SK-N-MC (cell line): ENCODE measurements around the gene RARRES1.
"Not testable (repeated sequence)": the region's sequence is repeated elsewhere in the genome, so short reads cannot be mapped to it uniquely, and the experiment has no call there.

Experiments used
- DNase-seq: peaks from one replicate; pipeline ENCODE4 v3.0.0-alpha.2; 2011; ENCODE audit warnings: low read depth, low spot score
- H3K27ac ChIP-seq: fragments of 200-600 bp; sonication (generic); 2 replicates; pipeline ENCODE4 v1.5.1; 2016; ENCODE audit warnings: mixed run types
- H3K36me3 ChIP-seq: fragments of 200-600 bp; sonication (generic); 2 replicates; pipeline ENCODE4 v1.6.1; 2017; ENCODE audit warnings: antibody characterized with exemption, low read length, mixed read lengths; ENCODE audit not compliant: insufficient read depth
- H3K4me3 ChIP-seq: fragments of 200-600 bp; sonication (generic); 2 replicates; pipeline ENCODE4 v1.5.1; 2016
- H3K9ac ChIP-seq: fragments of 200-600 bp; sonication (generic); 2 replicates; pipeline ENCODE4 v1.8.0; 2017; ENCODE audit warnings: mixed run types, mixed read lengths; ENCODE audit not compliant: insufficient read length
- H3K9me3 ChIP-seq: fragments of 200-600 bp; sonication (generic); 2 replicates; pipeline ENCODE4 v1.6.1; 2017; ENCODE audit warnings: low read depth, mild to moderate bottlenecking, antibody characterized with exemption, low read length, moderate library complexity, mixed read lengths
- EZH2 ChIP-seq: fragments of 200-600 bp; sonication (generic); IDR thresholded peaks from one replicate; pipeline ENCODE4 v1.6.1; 2017; ENCODE audit warnings: antibody characterized with exemption
- FOXP2 ChIP-seq: optimal IDR thresholded peaks from 2 replicates; pipeline ENCODE3; 2011; ENCODE audit warnings: mild to moderate bottlenecking, moderate library complexity; ENCODE audit not compliant: insufficient read depth; ENCODE audit errors: extremely low read length, control extremely low read depth
- POLR2AphosphoS5 ChIP-seq: IDR thresholded peaks from 2 replicates; pipeline ENCODE4 v1.6.1; 2012; ENCODE audit warnings: mild to moderate bottlenecking, low read depth, low read length, borderline replicate concordance

RARRES1 gene

GRCh38 chr3:158700559-158700958 lies 31.7 kb downstream of the RARRES1 start:
- no peak overlapping the region for H3K9ac ChIP-seq
- no peak overlapping the region for H3K27ac ChIP-seq
- DNase-seq: no peak
- H3K36me3 ChIP-seq: no peaks in the 10 kb centered on the region; the same call in 1 of the 2 replicates
- H3K4me3 ChIP-seq: no peak overlapping the region
- no peaks in the 10 kb centered on the region for H3K9me3 ChIP-seq
- TF ChIP-seq EZH2: no peak
- TF ChIP-seq POLR2AphosphoS5: no peak
- TF ChIP-seq FOXP2: no peak

- H3K9ac ChIP-seq: no peak overlapping the region
- H3K4me3 ChIP-seq: no peak overlapping the region
- peaks cover 23% of the 10 kb centered on the region for H3K36me3 ChIP-seq
- no peak for TF ChIP-seq EZH2
- no peak for TF ChIP-seq POLR2AphosphoS5
- no peak for TF ChIP-seq FOXP2
- no peaks in the 10 kb centered on the region for H3K9me3 ChIP-seq
- DNase-seq: no peak
- no peak overlapping the region for H3K27ac ChIP-seq
Measured at GRCh38 chr3:158696618-158697017, 35.6 kb downstream of the RARRES1 start.

- not testable (repeated sequence) for DNase-seq, H3K4me3 ChIP-seq, H3K9ac ChIP-seq, H3K9me3 ChIP-seq, H3K27ac ChIP-seq
- H3K36me3 ChIP-seq: peaks cover 37% of the 10 kb centered on the region
Measured at GRCh38 chr3:158693866-158694456, 38.3 kb downstream of the RARRES1 start.

GRCh38 chr3:158685159-158685558 lies 47.1 kb downstream of the RARRES1 start:
- H3K9ac ChIP-seq: no peak overlapping the region
- no peak overlapping the region for H3K4me3 ChIP-seq
- DNase-seq: no peak
- H3K27ac ChIP-seq: no peak overlapping the region
- no peaks in the 10 kb centered on the region for H3K9me3 ChIP-seq
- no peak for TF ChIP-seq POLR2AphosphoS5
- no peak for TF ChIP-seq FOXP2
- TF ChIP-seq EZH2: no peak
- peaks cover 33% of the 10 kb centered on the region for H3K36me3 ChIP-seq

GRCh38 chr3:158683230-158683962 lies 48.9 kb downstream of the RARRES1 start:
- no peaks in the 10 kb centered on the region for H3K9me3 ChIP-seq
- DNase-seq: no peak
- no peak for TF ChIP-seq FOXP2
- TF ChIP-seq EZH2: no peak
- no peak for TF ChIP-seq POLR2AphosphoS5
- H3K36me3 ChIP-seq: peaks cover 34% of the 10 kb centered on the region
- H3K27ac ChIP-seq: no peak overlapping the region
- H3K9ac ChIP-seq: peak overlapping the region; percentile 43
- no peak overlapping the region for H3K4me3 ChIP-seq

- Histone ChIP-seq H3K36me3 (peaks cover 34% of the 10 kb centered on the region), H3K27ac (no peak overlapping the region)
- no peak for TF ChIP-seq FOXP2
- TF ChIP-seq EZH2: no peak
- no peak for TF ChIP-seq POLR2AphosphoS5
Measured at GRCh38 chr3:158680861-158681260, 51.4 kb downstream of the RARRES1 start.

GRCh38 chr3:158679547-158680000 lies 52.7 kb downstream of the RARRES1 start:
- H3K9ac ChIP-seq: no peak overlapping the region
- no peak overlapping the region for H3K4me3 ChIP-seq
- DNase-seq: no peak
- no peaks in the 10 kb centered on the region for H3K9me3 ChIP-seq
- H3K36me3 ChIP-seq: peaks cover 22% of the 10 kb centered on the region
- no peak for TF ChIP-seq FOXP2
- TF ChIP-seq EZH2: no peak
- TF ChIP-seq POLR2AphosphoS5: no peak
- no peak overlapping the region for H3K27ac ChIP-seq

More at GRCh38 chr3:158680861-158681260, 51.4 kb downstream of the RARRES1 start:
- H3K9me3 ChIP-seq: no peaks in the 10 kb centered on the region
- no peak for DNase-seq
- H3K9ac ChIP-seq: no peak overlapping the region
- no peak overlapping the region for H3K4me3 ChIP-seq

- no peak for TF ChIP-seq POLR2AphosphoS5
- no peak for TF ChIP-seq FOXP2
- TF ChIP-seq EZH2: no peak
- no peak overlapping the region for H3K4me3 ChIP-seq
- peaks cover 20% of the 10 kb centered on the region for H3K36me3 ChIP-seq
- no peak for DNase-seq
- no peaks in the 10 kb centered on the region for H3K9me3 ChIP-seq
- H3K9ac ChIP-seq: no peak overlapping the region
- H3K27ac ChIP-seq: no peak overlapping the region
Measured at GRCh38 chr3:158678687-158679086, 53.6 kb downstream of the RARRES1 start.
